NCI-H460 (cell line): ENCODE measurements around the gene IRX4. TPM values are rescaled to one million over a fixed set of nuclear protein-coding genes. Genes with fewer than 3 reads are reported as not detected.

Experiments used
- total RNA-seq: library from RNA; depleted of rRNA; stranded (reverse); fragments of >200 nt; shearing (Covaris generic); gene quantifications from 2 replicates; pipeline ENCODE4 v1.2.3, GENCODE V29; 2014; rRNA removed

IRX4 gene
- total RNA-seq, 1 experiment from 2014 or later = 0.79 TPM

Other genes with a start within 250 kb of the IRX4 start
- gene MRPL36, start 83.1 kb downstream of the IRX4 start, total RNA-seq = 96.2 and 107 TPM in 2 replicates
- gene NDUFS6, start 81.5 kb downstream of the IRX4 start, total RNA-seq = 57.2 and 70.7 TPM in 2 replicates